T47D (cell line): ENCODE data around the gene MAP3K5.
"Not testable (repeated sequence)": the region's sequence is repeated elsewhere in the genome, so short reads cannot be mapped to it uniquely, and the experiment has no call there.

Source experiments
- DNase-seq, 2 experiments: peaks; one replicate each; pipeline versions ENCODE4 v3.0.0 to v3.0.0-alpha.2; 2011 to 2012; ENCODE audit warnings: low read depth in 1 of 2, low spot score in 1 of 2
- JUND ChIP-seq: IDR thresholded peaks from 2 replicates; pipeline ENCODE4 v1.6.1; 2012; ENCODE audit warnings: low read depth
- in situ Hi-C: cut with HindIII; loops from 2 replicates; pipeline ENCODE4 v1.10.0; 2016; ENCODE audit warnings: low sequenced_read_pairs, low pct_unique_long_range_greater_than_20kb

MAP3K5 gene

DNA sequence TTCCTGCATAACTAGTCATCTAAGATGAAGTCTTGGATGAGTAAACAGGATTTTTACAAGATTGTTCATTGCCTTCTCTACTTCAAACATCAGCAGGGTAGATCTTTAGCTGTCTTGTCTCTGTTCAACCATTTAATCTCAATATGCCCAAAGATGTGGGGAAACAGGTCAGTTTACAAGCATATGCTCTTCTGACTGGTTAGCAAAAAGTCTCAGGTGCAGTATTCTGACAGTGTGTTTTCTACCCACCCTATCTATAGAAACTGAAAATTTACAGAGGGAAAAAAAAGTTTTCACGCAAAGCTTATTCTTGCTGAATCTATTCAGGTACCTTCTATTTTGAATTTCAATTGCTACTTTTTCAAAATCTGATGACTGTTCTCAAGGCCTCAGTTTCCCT, 29.0 kb downstream of the MAP3K5 start:
- in situ Hi-C loops: no loop called here
- DNase-seq: no peak
- no peak for TF ChIP-seq JUND

DNA sequence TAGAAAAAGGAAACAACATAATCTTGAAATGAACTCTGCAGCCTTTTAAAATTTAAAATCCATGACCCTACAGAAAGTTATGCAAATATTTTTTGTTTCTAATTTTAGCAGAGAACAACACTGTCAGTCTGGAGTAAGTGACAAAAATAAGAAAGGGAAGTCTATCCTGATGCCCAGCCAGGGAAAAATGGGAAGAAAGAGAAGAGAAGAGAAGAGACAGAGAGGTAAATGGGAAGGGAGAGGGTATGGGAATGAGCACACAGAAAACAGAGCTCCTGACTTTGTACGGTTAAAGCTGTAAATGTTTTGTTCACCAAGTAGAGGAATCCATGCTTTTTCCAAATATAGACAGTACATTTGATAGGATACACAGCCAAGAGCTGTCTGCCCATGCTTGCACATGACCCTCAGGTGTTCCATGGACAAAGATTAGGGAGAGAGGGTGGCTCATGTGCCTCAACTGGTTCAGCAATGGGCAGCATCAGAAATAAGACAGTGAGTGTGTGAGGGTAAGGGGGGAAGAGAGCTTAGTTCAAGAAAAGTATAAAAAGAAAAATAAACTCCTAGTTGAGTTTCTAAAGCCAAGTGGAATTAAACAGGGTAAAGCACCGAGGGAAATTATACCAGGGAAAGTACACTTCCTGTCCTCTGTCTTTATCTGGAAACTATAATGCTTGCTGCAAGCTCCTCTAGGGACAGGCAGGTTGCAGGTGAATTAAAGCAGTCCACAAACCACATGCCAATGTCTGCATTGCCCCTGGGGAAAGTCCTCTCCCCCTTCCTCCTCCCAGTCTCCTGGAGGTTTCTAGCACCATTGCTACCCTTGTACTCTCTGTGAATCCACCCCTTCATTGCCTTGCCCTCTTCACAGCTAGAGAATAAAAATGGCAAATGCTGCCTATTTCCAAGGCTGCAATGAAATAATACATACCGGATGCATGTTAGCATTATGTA, 30.0 kb downstream of the MAP3K5 start:
- TF ChIP-seq JUND: no peak
- in situ Hi-C loops: no loop called here
- DNase-seq: peak in 1 of 2 experiments; percentile 39

DNA sequence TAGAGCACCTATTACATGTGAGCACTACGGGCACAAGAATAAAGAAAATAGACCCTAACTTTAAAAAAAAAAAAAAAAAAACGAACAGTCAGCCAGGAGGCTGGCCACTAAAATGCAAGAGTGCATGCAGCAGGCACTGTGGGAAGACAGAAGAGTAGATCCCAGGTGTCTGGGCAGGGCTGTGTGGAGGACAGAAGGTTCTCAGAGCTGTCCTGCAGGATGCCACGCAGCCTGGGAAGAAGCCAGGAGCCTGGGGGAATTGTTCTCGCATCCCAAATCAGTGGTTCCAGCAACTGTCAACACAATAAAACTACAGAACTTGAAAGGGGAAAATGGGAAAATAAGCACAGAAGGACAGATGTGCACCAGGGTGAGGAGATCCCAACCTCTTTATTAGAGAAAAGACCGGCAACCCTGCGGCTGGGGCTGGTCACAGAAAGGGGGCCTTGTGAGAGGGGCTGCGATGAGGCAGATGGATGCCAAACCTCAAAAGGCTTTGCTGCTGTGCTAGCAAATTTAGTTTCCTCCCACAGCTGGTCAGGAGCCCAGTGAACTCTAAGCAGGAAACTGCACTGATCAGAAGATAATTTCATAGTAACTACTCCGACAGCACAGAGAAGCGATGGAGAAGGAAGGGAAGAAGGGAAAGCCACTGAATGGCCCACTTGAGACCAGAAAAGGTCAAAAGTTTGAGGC, 30.9 kb downstream of the MAP3K5 start:
- in situ Hi-C loops: no loop called here
- peak in 1 of 2 experiments; percentile 49 for DNase-seq
- no peak for TF ChIP-seq JUND

DNA sequence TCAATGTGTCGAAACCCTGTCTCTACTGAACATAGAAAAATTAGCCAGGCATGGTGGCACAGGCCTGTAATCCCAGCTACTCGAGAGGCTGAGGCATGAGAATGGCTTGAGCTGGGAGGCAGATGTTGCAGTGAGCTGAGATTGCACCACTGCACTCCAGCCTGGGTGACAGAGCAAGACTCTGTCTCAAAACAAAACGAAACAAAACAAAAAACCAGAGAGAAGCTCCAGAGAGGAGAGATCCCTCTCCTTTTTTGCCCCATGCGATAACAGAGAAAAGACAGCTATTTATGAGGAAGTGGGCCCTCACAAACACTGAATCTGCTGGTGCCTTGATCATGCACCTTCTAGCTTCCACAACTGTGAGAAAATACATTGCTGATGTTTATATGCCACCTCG, 31.5 kb downstream of the MAP3K5 start:
- in situ Hi-C loops, DNase-seq: not testable (repeated sequence)

DNA sequence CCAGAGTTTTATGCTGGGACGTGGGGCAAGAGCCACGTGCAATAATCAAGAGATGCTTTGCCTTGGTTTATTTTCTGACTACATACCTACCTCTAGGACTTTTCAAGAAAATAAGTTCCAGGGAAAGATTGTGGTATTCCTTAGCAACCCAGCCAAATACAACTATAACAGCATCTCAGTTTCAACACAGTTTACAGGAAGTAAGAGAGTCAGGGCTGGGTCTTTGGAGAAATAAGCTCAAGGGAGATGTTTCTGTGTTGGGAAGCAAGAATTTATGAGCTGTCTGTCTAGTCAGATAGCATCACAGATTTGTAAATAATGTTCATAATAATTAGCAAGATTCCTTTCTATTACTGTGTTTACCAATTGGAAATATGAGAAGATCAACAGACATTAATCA, 35.1 kb downstream of the MAP3K5 start:
- no peak for TF ChIP-seq JUND
- no peak for DNase-seq
- in situ Hi-C loops: no loop called here

DNA sequence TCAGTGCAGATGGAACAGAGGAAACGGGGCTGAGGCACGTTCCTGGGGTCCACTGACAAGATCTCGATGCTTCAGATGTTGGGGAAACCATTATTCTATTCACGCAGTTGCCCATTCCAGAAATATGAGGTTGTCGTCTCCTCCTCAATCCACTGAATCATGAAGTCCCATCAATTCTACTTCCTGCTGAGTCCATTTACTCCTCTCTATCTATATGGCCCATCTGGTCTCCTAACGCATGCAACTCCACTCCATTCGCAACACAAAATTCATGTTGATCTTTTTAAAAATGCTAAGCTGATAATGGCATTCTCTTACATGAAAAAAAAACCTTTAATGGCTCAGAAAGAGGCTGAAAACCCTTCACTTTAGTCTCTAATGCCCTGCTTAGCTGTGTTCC, 37.5 kb downstream of the MAP3K5 start:
- in situ Hi-C loops: no loop called here
- no peak for DNase-seq

DNA sequence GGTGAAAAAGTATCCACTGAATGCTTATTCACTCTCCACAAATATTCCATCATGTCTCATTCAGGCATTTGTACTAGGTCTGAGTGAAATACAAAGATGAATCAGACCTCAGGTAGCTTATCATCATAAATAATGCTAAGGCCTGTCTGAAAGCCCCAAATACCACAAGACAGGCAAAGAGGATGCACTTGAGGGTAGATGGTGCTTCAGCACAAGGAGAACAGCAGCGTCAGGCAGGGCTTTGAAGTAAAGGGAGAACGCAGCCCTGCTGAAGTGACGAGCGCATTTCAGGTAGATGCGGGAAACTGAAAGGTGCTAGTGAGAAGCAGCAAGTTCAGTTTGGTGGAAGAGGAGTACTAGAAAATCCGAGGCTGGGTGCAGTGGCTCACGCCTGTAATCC, 38.7 kb downstream of the MAP3K5 start:
- TF ChIP-seq JUND: no peak
- in situ Hi-C loops: no loop called here
- no peak for DNase-seq

More for the DNA sequence above, 37.5 kb downstream of the MAP3K5 start:
- no peak for TF ChIP-seq JUND

DNA sequence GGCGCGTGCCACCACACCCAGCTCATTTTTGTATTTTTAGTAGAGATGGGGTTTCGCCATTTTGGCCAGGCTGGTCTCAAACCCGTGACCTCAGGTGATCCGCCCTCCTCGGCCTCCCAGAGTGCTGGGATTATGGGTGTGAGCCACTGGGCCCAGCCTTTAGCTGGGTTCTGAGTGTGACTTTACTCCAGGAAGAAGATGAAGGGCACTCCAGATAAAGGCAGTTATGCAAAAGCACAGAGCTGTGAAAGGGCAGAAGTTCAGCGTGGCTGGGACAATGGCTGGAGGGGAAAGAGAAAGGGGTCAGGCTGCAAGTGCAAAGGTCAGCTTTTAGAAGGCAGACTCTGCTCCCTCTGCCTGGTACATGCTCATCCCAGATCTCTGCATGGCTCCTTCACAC, 39.7 kb downstream of the MAP3K5 start:
- no peak for DNase-seq
- no peak for TF ChIP-seq JUND
- in situ Hi-C loops: no loop called here

DNA sequence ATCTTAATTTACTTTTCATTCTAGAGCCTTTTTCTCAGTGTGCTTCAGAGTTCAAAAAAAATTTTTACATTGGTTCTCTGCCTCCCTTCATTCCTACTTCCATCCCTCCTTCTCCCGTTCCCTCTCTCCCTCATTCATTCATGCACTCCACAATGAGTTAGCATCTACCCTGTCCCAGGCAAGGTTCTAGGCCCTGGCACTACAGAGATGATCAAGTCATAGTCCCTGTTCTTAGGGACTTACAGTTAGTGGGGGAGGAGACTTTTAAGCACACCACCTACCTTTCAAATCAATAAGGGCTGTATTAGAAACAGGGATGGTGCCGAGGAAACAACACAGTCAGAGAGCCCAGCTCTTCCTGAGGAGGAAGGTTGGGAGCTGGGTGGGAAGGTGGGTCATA, 40.3 kb downstream of the MAP3K5 start:
- no peak for TF ChIP-seq JUND
- in situ Hi-C loops: no loop called here

DNA sequence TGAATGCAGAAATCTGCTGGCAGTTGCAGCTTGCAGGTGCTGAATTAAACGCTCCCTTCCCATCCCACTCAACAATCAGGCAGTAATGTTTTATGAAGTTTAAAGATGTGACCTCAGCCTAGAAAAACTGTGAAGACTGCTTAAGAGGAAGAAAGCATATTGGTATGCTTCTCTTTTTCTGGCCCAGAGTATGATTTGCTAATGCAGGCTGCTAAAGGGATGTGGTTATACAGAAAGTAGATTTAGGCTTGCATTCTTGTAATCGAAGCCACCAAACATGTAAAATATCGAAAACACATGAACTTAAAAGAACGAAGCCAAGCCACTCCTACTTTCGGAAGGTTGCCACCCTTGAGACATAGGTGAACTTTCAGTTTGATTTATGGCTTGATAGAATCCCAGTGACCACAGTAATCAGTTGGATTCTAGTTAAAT, 40.7 kb downstream of the MAP3K5 start:
- in situ Hi-C loops: no loop called here
- TF ChIP-seq JUND: no peak
- DNase-seq: no peak

More for the DNA sequence above, 40.3 kb downstream of the MAP3K5 start:
- no peak for DNase-seq

DNA sequence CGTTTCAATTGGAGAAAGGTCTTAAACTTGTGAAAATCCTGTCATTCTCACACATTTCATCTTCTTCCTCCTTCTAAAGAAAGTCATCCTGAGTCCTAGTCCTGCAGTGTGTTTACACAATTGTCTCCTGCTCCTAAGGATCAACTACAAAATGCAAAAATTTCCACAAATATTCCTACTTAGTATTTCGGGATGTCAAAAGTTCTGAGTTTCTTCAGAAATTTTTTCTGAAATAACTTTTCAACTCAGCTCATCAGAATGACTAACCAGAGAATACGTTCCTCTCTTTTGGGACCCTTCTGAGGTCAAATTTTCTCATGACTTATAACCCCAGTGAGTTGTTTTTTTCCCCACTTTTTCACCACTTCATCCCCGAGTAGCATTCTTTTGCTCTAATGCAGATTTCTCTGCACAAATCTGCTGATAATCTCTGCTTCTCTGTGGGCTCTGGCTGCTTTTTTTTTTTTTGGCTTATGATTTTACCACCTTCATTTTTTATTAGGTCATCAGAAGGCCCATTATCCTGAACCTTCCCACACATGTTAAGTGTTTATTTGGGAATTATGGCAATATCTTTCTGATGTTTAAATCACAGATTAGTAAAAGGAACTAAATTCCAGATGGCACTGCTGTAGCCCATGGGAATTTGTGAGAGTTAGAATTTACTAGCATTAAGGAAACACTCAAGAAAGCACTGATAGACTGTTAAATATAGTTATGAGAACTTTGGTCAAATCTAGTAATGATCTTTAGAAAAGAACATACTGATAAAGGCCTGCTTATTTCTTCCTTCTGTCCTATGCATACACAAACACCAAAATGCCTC, 41.4 kb downstream of the MAP3K5 start:
- in situ Hi-C loops: no loop called here
- no peak for DNase-seq
- no peak for TF ChIP-seq JUND

DNA sequence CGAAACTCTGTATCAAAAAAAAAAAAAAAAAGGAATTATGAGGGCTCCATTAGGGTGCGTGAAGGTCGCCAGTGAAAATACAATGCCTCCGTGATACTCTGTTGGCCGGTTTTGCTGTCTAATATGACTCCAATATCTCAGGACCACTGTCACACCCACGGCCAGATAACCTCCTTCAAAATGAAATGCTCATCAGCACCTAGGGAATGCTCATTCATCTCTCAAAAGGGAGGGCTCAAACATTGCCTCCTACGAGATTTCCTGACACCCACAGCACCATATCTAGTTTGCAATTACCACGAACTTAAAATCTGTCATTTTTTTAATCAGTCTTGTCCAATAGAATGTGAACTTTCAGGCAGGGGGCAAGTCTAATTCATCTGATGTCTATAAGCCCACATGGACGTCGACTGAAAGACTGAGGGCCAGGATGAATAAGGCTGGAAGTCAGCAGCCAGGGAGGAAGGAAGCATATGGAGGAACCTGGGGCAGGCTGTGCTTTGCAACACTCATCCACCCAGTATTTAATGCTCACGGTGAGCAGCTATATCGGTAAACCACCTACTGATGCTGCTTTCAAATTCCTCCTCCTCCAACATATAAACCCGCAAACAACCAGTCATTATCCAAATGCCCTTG, 42.8 kb downstream of the MAP3K5 start:
- TF ChIP-seq JUND: no peak
- in situ Hi-C loops: no loop called here
- DNase-seq: no peak
